ENCODE measurements around the gene PRDM16. TPM values are rescaled to one million over a fixed set of nuclear protein-coding genes. Genes with fewer than 3 reads are reported as not detected.
A peak's percentile ranks its signal among the peaks of the same experiment; 100 is the strongest.

The PRDM16 gene
- total RNA-seq, 1 donor = 6.5 TPM

- H3K79me2 ChIP-seq (ENCODE audit: insufficient read depth, low read length) = no peaks in the 10 kb centered on the region
- no peak for TF ChIP-seq CTCF (IDR thresholded peaks at IDR 0.05; ENCODE audit: extremely low read depth, low read depth, low read length)
- no peaks in the 10 kb centered on the region for H4K20me1 ChIP-seq (ENCODE audit: insufficient read depth, low read length)
- H3K9me3 ChIP-seq (ENCODE audit: low read depth, low read length) = no peaks in the 10 kb centered on the region
- no peaks in the 10 kb centered on the region for H3K36me3 ChIP-seq (ENCODE audit: insufficient read depth, low read length)
- H3K4me3 ChIP-seq (ENCODE audit: insufficient read depth, low read length) = no peak overlapping the region
- H3K4me2 ChIP-seq (ENCODE audit: insufficient read depth, low read length) = no peak overlapping the region
- no peak for DNase-seq (ENCODE audit: insufficient read length, low spot score, missing footprints)
- H2AFZ ChIP-seq (ENCODE audit: low read length) = no peak overlapping the region
- H3K27ac ChIP-seq (ENCODE audit: low read depth, low read length) = no peak overlapping the region
- no peaks in the 10 kb centered on the region for H3K4me1 ChIP-seq (ENCODE audit: insufficient read depth, low read length)
- H3K27me3 ChIP-seq (ENCODE audit: insufficient read depth, low read length) = no peaks in the 10 kb centered on the region
Observed at GRCh38 chr1:3281735-3282134, 212.7 kb downstream of the PRDM16 start.

GRCh38 chr1:3282186-3282585, 213.2 kb downstream of the PRDM16 start:
- H3K27me3 ChIP-seq (ENCODE audit: insufficient read depth, low read length) = no peaks in the 10 kb centered on the region
- no peak overlapping the region for H3K4me2 ChIP-seq (ENCODE audit: insufficient read depth, low read length)
- no peaks in the 10 kb centered on the region for H4K20me1 ChIP-seq (ENCODE audit: insufficient read depth, low read length)
- DNase-seq (ENCODE audit: insufficient read length, low spot score, missing footprints) = no peak
- H3K9me3 ChIP-seq (ENCODE audit: low read depth, low read length) = no peaks in the 10 kb centered on the region
- no peak for TF ChIP-seq CTCF (IDR thresholded peaks at IDR 0.05; ENCODE audit: extremely low read depth, low read depth, low read length)
- no peaks in the 10 kb centered on the region for H3K79me2 ChIP-seq (ENCODE audit: insufficient read depth, low read length)
- no peaks in the 10 kb centered on the region for H3K36me3 ChIP-seq (ENCODE audit: insufficient read depth, low read length)
- no peak overlapping the region for H2AFZ ChIP-seq (ENCODE audit: low read length)
- H3K4me3 ChIP-seq (ENCODE audit: insufficient read depth, low read length) = no peak overlapping the region
- no peaks in the 10 kb centered on the region for H3K4me1 ChIP-seq (ENCODE audit: insufficient read depth, low read length)
- H3K27ac ChIP-seq (ENCODE audit: low read depth, low read length) = no peak overlapping the region

GRCh38 chr1:3282656-3283430, 213.8 kb downstream of the PRDM16 start:
- no peaks in the 10 kb centered on the region for H3K4me1 ChIP-seq (ENCODE audit: insufficient read depth, low read length)
- no peaks in the 10 kb centered on the region for H3K36me3 ChIP-seq (ENCODE audit: insufficient read depth, low read length)
- no peaks in the 10 kb centered on the region for H3K79me2 ChIP-seq (ENCODE audit: insufficient read depth, low read length)
- no peak overlapping the region for H2AFZ ChIP-seq (ENCODE audit: low read length)
- H3K9me3 ChIP-seq (ENCODE audit: low read depth, low read length) = no peaks in the 10 kb centered on the region
- no peak for DNase-seq (ENCODE audit: insufficient read length, low spot score, missing footprints)
- H3K27me3 ChIP-seq (ENCODE audit: insufficient read depth, low read length) = no peaks in the 10 kb centered on the region
- no peaks in the 10 kb centered on the region for H4K20me1 ChIP-seq (ENCODE audit: insufficient read depth, low read length)
- H3K4me2 ChIP-seq (ENCODE audit: insufficient read depth, low read length) = no peak overlapping the region
- no peak for TF ChIP-seq CTCF (IDR thresholded peaks at IDR 0.05; ENCODE audit: extremely low read depth, low read depth, low read length)
- H3K27ac ChIP-seq (ENCODE audit: low read depth, low read length) = no peak overlapping the region
- no peak overlapping the region for H3K4me3 ChIP-seq (ENCODE audit: insufficient read depth, low read length)

- no peaks in the 10 kb centered on the region for H3K36me3 ChIP-seq (ENCODE audit: insufficient read depth, low read length)
- TF ChIP-seq CTCF (IDR thresholded peaks at IDR 0.05; ENCODE audit: extremely low read depth, low read depth, low read length) = peak; percentile 68
- peak; percentile 99 for DNase-seq (ENCODE audit: insufficient read length, low spot score, missing footprints)
- H3K27me3 ChIP-seq (ENCODE audit: insufficient read depth, low read length) = no peaks in the 10 kb centered on the region
- H4K20me1 ChIP-seq (ENCODE audit: insufficient read depth, low read length) = peaks cover under 1% of the 10 kb centered on the region
- no peak overlapping the region for H3K4me3 ChIP-seq (ENCODE audit: insufficient read depth, low read length)
- H2AFZ ChIP-seq (ENCODE audit: low read length) = no peak overlapping the region
- H3K27ac ChIP-seq (ENCODE audit: low read depth, low read length) = no peak overlapping the region
- no peaks in the 10 kb centered on the region for H3K9me3 ChIP-seq (ENCODE audit: low read depth, low read length)
- H3K4me1 ChIP-seq (ENCODE audit: insufficient read depth, low read length) = no peaks in the 10 kb centered on the region
- H3K79me2 ChIP-seq (ENCODE audit: insufficient read depth, low read length) = no peaks in the 10 kb centered on the region
- no peak overlapping the region for H3K4me2 ChIP-seq (ENCODE audit: insufficient read depth, low read length)
Observed at GRCh38 chr1:3283849-3284248, 214.8 kb downstream of the PRDM16 start.

Data from osteoblast (primary cell).